Fibroblast of upper back skin (primary cell): Measurements from ENCODE around the gene RNU1-2.
"Not testable (repeated sequence)": the region's sequence is repeated elsewhere in the genome, so short reads cannot be mapped to it uniquely, and the experiment has no call there.

ENCODE experiments used
- DNase-seq: peaks from one replicate; pipeline ENCODE4 v3.0.0-alpha.2; 2013

Gene RNU1-2

DNA sequence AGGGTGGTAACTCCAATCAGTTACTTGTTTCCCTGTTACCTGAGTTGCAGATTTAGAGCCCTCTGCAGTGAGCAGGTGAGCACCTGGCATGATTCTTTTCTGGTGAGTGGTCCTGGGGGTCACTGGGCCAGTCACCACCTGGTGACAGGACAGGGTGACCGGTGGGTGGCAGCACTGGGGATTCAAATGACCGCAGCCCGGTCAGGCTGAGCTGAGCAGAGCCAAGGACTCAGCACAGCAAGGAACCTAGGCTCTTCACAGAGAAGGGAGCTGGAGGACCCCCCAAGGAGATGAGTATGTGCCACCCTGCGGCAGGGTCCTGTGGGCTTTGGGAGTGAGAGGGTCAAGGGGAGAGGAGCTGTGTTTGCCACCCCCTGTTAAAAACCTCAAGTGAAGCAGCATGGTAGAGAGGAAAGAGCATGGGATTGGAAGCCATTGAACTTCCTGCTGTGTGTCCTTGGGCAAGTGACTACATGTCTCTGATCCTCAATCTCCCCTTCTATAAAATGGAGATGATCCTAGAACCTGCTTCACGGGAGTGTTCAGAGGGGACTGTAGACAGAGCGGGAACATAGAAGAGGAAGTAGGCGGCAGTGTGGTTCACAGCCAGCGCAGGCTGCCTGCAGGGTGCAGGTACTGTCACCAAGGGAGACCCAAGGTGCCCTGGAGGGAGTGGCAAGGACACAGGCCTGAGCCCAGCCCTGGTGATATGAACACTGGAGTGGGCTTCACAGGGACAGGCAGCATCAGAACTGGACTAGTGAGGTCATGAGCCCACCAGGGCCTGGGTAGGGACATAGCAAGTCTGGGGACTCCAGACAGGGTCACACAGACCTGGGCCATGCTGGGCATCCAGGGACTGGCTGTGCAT is 16.3 kb downstream of the RNU1-2 start:
- not testable (repeated sequence) for DNase-seq

DNA sequence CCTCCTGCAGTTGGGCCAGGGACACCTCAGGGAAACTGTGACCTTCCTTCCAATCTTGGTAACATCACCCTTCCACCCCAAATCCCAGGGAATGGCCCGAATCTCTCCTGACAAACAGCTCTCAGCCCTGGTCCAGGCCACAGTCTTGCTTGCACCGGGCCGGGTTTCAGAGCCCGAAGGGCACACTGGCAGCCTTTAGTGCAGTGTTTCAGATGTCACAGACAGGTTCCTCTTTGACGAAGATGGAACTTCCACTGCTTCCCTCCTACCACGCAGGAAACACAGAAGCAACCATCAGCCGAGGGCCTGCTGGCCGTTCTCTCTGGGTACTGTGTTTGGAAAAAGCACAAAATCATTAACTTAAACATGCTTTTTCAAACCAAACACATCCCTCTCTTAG is 17.0 kb downstream of the RNU1-2 start:
- not testable (repeated sequence) for DNase-seq

DNA sequence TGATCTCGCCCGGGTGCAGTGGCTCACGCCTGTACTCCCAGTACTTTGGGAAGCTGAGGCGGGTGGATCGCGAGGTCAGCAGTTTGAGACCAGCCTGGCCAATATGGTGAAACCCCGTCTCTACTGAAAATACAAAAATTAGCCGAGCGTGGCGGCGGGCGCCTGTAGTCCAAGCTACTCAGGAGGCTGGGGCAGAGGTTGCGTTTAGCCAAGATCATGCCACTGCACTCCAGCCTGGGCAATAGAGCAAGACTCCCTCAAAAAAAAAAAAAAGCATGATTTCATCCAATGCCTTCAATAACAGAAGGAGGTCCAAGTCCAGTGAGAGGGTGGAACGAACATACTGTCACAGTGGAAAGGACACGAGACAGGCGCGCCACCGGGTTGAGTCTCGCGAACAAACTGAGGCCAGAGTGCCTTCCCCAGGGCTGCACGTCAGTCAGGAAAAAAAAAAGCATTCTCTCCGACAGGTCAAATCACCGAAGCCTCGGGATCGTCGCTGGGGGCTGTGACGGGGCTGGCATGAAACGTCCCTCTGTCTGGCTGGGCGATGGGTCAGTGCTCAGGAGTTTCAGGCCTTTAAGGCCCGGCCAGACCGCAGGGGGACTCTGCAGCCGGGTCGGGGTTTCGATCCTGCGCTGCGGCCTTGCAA is 17.5 kb downstream of the RNU1-2 start:
- no peak for DNase-seq

DNA sequence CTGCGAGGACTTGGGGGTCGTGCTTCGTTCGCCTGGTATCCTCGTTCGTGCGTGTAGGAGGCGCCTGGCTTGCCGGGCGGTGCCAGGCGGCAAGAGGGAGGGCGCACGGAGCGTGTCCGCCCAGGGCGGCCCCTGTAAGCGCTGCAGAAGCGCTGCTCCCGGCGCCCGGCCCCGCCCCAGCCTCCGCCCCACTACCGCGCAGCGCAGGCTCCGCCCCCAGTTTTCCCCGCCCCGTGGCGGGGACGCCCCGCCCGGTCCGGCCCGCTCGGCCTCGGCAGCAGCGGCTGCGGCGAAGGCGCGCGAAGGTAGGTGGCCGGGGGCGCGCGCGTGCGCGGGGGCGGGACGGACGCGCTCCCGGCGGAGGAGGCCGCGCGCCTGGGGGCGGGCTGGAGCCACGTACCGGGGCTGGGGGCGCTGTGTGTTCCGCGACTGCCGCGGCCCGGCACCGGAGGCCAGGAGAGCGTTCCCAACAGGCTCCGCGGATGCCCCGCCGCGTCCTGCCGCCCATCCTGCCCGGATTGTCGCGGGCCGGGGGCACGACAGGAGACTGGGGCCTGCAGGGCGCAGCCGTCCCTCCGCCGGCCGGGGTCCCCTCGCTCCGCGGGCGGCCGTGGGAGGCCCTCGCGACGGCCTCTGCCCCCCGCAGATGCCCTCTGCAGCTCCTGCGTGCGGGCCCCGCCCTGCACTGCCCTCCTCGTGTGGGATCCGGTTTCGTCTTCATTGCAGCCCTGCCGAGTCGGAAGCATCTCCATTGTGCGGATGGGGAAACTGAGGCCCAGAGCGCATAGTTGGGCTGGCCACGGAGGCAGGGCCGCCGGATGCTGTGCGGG is 18.3 kb downstream of the RNU1-2 start:
- peak; percentile 97 for DNase-seq

DNA sequence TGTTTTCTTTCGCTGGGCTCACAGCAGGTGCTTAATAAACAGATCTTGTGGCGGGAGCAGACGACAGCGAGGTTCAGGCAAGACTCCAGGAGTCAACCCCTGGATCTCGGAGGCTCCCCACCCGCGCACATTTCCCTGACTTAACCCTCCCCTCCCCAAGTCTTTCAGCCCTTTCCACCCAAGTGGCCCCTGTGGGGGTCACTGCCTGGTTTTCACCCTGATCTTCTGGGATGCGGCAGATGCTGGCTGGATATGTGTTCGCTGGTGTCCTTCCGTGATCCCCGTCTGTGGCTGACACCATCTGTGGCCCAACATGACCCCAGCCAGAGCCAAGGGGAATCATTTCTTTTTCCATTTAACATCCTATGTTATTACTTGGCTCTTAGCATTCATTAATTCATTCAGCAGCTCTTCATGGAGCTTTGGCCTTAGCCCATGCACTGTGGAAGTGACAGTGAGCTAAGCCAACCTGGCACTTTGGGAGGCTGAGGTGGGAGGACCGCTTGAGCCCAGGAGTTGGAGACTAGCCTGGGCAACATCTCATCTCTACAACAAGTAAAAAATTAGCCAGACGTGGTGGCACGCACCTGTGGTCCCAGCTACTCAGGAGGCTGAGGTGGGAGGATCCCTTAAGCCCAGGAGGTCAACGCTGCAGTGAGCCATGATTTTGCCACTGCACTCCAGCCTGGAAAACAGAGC is 19.3 kb downstream of the RNU1-2 start:
- not testable (repeated sequence) for DNase-seq

DNA sequence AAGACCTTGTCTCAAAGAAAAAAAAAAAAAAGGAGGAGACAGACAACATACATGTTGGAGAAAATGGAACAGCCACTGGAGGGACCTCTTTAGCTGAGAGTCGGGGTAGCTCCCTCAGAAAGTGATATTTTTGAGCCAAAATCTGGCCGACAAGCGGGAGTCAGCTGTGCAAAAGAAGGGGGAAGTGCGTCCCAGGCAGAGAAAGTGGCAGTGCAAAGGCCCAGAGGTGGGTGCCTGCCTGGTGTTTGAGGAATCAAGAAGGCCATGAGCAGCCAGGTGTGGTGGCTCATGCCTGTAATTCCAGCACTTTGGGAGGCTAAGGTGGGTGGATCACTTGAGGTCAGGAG is 19.8 kb downstream of the RNU1-2 start:
- peak; percentile 39 for DNase-seq

DNA sequence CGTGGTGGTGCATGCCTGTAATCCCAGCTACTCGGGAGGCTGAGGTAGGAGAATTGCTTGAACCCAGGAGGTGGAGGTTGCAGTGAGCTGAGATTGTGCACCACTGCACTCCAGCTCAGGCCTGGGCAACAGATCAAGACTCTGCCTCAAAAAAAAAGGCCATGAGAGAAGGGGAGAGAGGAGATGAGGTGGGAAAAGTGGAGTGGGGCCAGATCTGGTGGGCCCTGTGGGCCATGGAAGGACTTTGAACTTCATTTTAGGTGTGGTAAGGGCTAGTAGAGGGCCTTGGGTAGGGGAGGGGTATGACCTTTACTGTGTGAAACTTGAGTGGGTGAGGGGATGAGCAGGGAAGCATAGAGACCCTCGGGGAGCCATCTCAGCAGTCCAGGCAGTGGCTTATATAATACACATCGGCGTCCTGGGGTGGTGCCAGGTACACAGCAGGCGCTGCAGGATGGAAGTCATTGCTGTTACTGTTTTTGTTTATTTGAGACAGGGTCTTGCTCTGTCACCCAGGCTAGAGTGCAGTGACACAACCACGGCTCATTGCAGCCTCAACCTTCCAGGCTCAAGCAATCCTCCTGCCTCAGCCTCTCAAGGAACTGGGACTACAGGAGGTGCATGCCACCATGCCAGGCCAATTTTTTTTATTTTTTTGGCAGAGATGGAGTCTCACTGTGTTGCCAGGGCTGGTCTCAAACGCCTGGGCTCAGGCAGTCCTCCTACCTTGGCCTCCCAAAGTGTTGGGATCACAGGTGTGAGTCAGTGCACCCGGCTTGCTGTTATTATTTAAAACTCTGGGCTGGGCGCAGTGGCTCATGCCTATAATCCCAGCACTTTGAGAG is 20.5 kb downstream of the RNU1-2 start:
- DNase-seq: not testable (repeated sequence)

DNA sequence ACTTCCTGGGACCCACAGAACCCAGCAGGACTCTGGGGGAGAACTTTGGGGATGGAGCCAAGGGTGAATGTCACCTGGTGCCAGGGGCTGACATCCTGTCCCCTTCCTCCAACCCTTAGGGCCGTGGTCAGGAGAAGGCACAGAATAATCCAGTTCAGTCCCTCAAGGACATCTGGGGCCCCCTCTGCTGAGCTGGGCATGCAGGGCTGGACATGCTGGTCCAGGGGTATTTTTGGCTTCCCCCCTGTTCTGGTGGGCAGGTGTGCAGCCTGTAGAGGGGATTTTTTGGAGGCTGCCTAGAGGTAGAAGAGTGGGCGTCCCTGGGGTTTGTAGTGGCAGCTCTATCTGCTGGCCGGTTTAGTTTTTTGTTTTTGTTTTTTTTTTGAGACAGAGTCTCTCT is 22.6 kb downstream of the RNU1-2 start:
- DNase-seq: no peak

DNA sequence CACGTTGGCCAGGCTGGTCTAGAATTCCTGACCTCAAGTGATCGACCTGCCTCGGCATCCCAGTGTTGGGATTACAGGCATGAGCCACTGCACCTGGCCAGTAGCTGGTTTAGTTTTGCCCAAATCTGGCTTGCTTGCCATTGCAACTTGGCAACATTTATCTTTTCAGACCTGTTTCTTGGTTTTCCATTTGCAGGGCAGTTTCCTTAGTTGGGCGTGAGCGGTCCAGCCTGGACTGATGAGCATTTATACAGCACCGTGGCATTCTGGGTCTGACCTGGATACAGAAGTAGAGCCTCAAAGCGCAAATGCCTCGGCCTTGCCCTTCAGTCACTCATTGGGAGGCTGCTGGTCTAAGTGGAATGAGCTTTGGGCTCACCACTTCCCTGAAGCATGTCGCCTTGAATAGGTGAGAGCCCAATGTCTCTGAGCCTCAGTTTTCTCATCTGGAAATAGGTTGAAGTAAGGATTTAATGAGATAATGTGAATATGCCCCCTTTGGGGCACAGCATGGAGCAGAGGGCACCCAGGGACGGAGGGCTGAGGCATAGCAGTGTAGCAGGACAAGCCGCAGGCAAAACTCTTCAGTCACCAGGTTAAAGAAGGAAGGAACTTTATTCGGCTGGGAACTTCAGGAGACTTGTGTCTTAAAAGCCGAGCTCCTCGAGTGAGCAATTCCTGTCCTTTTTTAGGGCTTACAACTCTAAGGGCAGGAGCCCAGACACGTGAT is 23.3 kb downstream of the RNU1-2 start:
- DNase-seq: not testable (repeated sequence)

DNA sequence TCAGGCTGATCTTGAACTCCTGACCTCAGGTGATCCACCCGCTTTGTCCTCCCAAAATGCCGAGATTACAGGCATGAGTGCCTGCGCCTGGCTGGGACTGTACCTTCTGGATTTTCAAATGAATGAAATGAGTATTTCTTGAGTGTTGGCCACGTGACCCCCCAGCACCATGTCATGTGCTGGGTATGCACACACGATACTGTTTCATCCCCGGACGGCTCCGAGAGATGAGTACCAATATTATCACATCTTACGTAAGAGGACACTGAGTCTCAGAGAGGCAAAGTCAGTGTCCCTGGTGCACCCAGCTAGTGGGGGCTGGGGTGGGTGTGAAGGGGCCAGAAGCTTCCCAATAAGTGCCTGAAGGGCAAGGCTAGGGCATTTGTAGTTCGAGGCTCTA is 25.2 kb downstream of the RNU1-2 start:
- DNase-seq: no peak

DNA sequence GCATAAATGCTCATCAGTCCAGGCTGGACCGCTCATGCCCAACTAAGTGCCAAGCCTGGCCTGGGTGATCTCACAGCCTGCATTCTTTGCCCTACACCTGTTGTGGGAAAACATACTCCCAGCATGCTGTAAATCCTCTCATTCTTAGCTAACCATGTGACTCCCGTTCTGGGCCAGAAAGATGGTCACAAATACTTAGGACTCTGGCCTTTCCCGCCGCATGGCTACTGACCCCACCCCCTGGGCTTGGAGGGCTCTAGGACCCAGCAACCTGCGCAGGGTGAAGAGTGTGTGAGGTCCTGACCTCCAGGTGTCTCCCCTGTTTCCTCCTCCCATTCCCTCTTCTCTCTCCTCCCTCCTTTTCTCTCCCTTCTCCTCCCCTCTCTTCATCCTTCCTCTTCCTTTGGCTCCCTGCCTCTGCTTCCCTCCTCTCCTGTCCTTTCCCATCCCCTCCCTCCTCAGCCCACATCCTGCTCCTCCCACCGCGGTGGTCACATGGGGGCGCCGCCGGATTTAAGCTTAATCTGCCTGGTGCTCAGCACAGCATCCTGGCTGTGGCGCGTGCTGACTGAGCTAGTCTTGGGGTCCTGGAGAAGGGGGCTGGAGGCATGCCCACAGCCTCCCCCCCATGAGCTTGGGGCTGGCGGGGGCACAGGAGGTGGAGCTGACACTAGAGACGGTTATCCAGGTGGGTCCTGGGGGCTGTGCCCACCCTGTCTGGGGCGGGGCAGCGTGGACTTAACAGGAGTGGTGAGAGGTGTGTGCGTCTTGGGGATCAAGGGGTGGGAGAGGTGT is 25.8 kb downstream of the RNU1-2 start, which contains the start of gene CROCC:
TSS of gene CROCC (plus strand) at position 541 of the 795 bp plus-strand sequence. CDS start at position 629, 88 bp downstream.
- peak; percentile 57 for DNase-seq

DNA sequence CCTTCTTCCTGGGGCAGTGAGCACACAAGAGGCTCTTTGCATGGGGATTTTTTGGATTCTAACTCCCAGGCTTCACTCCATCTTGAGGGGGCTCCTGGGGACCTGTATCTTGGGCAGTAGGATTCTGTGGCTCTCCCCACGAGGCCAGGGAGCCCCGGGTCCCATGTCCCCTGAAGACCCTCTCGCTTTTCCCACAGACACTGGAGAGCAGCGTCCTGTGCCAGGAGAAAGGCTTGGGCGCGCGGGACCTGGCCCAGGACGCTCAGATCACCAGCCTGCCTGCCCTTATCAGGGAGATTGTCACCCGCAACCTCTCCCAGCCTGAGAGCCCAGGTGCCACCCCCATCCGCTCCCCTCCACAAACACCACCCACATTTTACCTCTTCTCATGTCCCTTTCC is 26.7 kb downstream of the RNU1-2 start:
- no peak for DNase-seq

DNA sequence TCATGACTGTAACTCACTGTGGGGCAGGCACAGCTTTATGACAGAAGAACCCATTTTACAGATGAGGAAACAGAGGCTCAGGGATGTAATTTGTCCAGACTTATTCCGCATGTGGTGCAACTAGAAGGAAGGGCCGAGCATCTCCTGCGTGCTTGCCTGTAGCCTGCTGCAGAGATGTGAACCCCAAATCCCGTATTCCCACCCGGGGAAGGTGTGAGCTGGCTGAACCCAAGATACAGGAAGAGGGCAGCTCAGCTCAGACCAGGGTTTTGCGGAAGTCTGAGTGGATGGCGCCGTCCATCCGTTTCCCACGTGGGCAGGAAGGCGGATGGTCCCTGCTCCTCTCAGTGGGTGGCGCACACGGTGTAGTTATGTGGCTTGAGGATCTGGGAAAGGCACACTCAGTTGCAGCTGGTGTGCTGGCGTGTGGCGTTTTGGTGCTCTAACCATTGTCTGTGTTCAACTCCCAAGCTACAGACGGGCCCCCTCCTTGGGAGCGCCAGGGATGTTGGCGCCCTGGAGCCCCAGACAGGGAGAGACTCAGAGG is 27.2 kb downstream of the RNU1-2 start:
- DNase-seq: peak; percentile 19

DNA sequence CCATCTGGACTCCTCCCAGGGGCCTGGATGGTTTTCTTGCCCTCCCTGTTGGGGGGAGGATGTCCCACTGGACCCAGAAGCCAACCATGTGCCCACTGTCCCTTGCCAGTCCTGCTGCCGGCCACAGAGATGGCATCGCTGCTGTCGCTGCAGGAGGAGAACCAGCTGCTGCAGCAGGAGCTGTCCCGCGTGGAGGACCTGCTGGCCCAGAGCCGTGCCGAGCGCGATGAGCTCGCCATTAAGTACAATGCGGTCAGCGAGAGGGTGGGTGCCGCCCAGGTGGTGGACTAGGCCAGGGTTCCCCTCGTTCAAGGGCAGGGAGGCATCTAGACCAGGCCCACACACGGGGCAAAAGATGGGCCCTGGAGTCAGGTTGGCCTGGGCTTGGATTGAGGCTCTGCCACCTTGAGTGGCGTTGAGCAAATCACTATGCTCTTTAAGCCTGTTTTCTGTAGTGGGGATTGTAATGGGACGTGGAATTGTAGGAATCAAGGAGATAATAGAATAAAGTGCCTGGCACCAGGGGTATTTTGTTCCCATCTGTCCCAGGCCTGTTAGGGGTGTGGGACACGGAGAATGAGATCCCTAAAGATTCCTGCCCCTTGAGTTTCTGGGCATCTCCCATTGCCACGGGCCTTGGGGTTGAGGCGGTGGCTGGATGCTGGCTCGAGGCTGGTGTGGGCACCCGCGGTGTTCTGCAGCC is 28.6 kb downstream of the RNU1-2 start:
- no peak for DNase-seq

DNA sequence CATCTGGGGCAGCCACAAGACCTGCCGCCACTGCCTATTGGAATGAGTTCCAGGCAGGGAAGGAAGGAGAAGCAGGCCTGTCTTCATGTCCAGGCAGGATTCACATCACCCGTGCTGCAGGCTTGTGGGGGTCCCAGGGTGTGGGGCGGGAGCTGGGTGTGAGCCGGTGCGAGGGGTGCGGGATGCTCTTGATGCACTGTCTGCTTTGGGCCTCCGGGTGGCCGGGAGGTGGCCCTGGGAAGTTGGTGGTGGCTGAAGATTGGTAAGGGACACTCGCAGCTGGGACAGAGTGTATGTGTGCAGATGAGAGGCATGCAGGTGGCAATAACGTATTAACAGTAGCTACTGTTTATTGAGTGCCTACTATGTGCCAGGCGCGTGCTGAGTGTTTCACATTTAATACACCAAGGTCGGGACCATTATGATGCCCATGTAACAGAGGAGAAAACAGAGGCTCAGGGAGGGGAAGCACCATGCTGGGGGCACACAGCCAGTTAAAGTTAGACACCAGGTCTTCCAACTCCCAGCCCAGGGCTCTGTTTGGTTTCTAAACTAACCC is 29.2 kb downstream of the RNU1-2 start:
- no peak for DNase-seq

DNA sequence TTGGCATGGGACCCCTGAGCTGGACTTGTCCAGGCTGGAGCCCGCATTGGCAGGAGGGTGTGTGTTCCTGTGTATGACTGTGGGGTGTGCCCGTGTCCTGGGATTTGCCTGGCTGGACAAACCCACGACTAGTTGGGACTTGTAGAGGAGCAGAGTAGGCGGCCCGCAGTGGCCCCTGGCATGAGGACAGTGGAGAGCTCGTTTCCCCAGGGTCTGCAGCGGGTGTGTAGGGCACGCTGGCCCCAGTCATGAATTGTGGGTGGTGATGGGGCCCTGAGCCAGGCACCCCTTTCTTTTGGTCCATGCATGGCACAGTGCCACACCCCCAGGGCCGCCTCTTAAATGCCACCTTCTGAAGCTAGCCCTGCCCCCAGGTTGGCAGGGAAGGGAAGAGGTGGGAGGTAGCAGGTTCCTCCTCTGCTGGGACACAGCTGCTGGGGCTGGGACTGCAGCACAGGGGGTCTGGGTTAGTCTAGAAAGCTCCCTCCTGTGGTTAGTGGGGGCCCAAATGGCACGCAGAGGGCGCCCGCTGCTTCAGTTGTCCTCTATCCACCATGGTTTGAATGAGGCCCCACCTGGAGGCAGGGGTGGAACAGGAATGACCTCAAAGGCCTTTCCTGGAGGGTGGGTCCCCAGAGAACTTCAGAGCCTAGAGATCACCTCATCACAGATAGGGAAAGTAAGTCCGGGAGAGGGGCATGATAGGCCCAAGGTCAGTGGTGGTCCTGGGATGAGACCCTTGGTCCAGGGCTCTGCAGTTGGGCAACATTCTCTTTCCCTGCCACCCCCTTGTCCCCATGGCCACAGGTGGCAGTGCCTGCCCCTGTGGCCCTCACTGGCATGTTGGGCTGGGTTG is 30.1 kb downstream of the RNU1-2 start:
- no peak for DNase-seq

DNA sequence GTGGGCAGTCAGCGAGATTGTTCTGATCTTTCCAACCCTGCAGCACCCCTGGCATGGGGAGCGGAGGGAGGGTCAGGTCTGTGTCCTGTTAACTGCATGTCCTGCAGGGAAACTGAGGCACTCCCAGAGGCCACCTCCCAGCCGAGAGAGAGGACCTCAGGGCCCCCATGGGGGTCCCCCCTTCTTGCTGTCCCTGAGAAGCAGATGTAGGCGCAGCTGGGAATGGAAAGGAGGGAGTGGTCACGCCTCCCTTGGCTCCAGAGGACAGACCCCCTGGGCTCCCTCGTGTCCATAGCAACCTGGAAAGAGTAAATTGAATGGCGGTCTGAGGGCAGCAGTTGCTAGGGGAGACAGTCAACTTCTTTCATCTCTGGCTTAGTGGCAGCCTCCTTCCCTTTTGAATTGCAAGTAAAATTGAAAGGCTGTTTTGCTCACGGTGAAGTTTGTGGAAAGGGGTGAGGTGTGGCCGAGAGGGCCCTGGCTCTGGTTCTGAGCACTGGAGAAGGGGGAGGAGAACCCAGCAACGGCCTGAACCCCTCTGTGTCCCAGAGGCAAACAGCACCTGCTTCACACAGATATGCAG is 30.8 kb downstream of the RNU1-2 start:
- peak; percentile 19 for DNase-seq

DNA sequence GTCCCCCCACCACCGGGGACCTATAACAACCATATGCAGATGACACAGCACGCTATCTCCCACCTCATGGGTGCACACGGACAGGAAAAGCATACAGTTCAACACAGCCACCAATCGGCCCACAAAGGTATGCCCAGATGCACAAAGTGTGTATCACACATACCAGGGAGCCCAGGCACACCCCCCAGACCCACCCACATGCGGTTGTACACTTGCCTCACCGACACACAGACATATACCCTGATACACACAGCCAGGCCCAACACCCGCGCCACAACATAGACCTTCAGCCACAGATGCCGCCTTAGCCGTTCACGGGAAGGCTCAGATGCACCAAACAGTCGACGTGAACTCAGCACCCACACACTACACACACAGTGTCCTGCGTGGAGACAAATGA is 31.5 kb downstream of the RNU1-2 start:
- DNase-seq: no peak
